Endodermal cell (in vitro differentiated cells): Measurements from ENCODE around the gene URB1. TPM values are rescaled to one million over a fixed set of nuclear protein-coding genes. Genes with fewer than 3 reads are reported as not detected.

Experiments
- DNase-seq: peaks from one replicate; pipeline ENCODE4 v3.0.0-alpha.2; 2017
- H3K27ac ChIP-seq: 2 replicates; pipeline ENCODE4 v1.5.1; 2013; ENCODE audit warnings: mild to moderate bottlenecking, low read depth, low read length, moderate library complexity
- H3K27me3 ChIP-seq: 2 replicates; pipeline ENCODE4 v1.6.1; 2013; ENCODE audit warnings: mild to moderate bottlenecking, low read length, moderate library complexity; ENCODE audit not compliant: insufficient read depth, control insufficient read depth, poor library complexity, severe bottlenecking
- H3K36me3 ChIP-seq: 2 replicates; pipeline ENCODE4 v1.7.0; 2013; ENCODE audit warnings: mild to moderate bottlenecking, low read length, moderate library complexity; ENCODE audit not compliant: control insufficient read depth, insufficient read depth
- H3K4me1 ChIP-seq: one replicate; pipeline ENCODE4 v1.7.0; 2013; ENCODE audit warnings: low read length; ENCODE audit not compliant: control insufficient read depth, insufficient read depth
- H3K4me3 ChIP-seq: 2 replicates; pipeline ENCODE4 v1.5.1; 2013; ENCODE audit warnings: mild to moderate bottlenecking, low read length, moderate library complexity
- H3K9ac ChIP-seq: 2 replicates; pipeline ENCODE4 v1.6.1; 2013; ENCODE audit warnings: mild to moderate bottlenecking, low read length, moderate library complexity; ENCODE audit not compliant: poor library complexity, severe bottlenecking; ENCODE audit errors: extremely low read depth
- H3K9me3 ChIP-seq: 2 replicates; pipeline ENCODE4 v1.6.1; 2013; ENCODE audit warnings: mild to moderate bottlenecking, low read length, moderate library complexity; ENCODE audit not compliant: control insufficient read depth
- H3K27ac Mint-ChIP-seq: 2 replicates; pipeline ENCODE4 v1.8.0; 2020; ENCODE audit warnings: mixed read lengths
- H3K27me3 Mint-ChIP-seq: 2 replicates; pipeline ENCODE4 v1.8.0; 2021; ENCODE audit warnings: mild to moderate bottlenecking, mixed read lengths; ENCODE audit not compliant: insufficient read depth
- H3K36me3 Mint-ChIP-seq: 2 replicates; pipeline ENCODE4 v1.8.0; 2020; ENCODE audit warnings: low read depth, mixed read lengths
- H3K4me1 Mint-ChIP-seq: 2 replicates; pipeline ENCODE4 v1.8.0; 2020; ENCODE audit warnings: mixed read lengths
- H3K4me3 Mint-ChIP-seq: 2 replicates; pipeline ENCODE4 v1.8.0; 2020; ENCODE audit warnings: mild to moderate bottlenecking, moderate library complexity, mixed read lengths
- H3K9me3 Mint-ChIP-seq: 2 replicates; pipeline ENCODE4 v1.8.0; 2020; ENCODE audit warnings: mild to moderate bottlenecking, mixed read lengths
- CTCF ChIP-seq: fragments of 200-600 bp; sonication (generic); conservative IDR thresholded peaks from 2 replicates; pipeline ENCODE4 v1.5.0; 2021; ENCODE audit warnings: antibody characterized with exemption, mild to moderate bottlenecking
- whole genome bisulfite sequencing, 2 experiments: methylation state at CpG; one replicate each; pipeline versions ENCODE4 v1.1.5 to v1.1.7; 2013; ENCODE audit warnings: missing lambda C conversion rate in 2 of 2, mixed read lengths in 1 of 2; ENCODE audit not compliant: insufficient coverage in 1 of 2, insufficient read length in 1 of 2; 5-methylcytosine and 5-hydroxymethylcytosine counted together
- total RNA-seq, 2 donors: library from RNA; stranded (reverse); fragmentation: NEBNext Ultra II Directional in 1 of 2; extraction: Animal tissue kit (Norgen Biotek cat#: 25700) in 1 of 2; gene quantifications; 2 replicates in 1 of 2; 3 replicates in 1 of 2; pipeline ENCODE4 v1.2.1, GENCODE V29; 2021

URB1 gene
- total RNA-seq, 2 donors from 2014 or later = 9.4 to 14.0 TPM

- no peak for TF ChIP-seq CTCF
- Histone ChIP-seq H3K9me3 (no peaks in the 10 kb centered on the region), H3K4me1 (no peaks in the 10 kb centered on the region), H3K27ac (no peak overlapping the region), H3K9ac (no peak overlapping the region), H3K4me3 (no peak overlapping the region), H3K36me3 (peaks cover 13% of the 10 kb centered on the region), H3K27me3 (no peaks in the 10 kb centered on the region)
- H3K4me3 Mint-ChIP-seq = no peak overlapping the region
- H3K9me3 Mint-ChIP-seq = no peaks in the 10 kb centered on the region
- no peak overlapping the region for H3K27ac Mint-ChIP-seq
- DNase-seq = no peak
- peaks cover 7% of the 10 kb centered on the region for H3K4me1 Mint-ChIP-seq
- H3K27me3 Mint-ChIP-seq = no peaks in the 10 kb centered on the region
- peaks cover 12% of the 10 kb centered on the region for H3K36me3 Mint-ChIP-seq
- 84% methylated on average over 1 of the region's 2 CpGs; no CpG with 5 or more reads in 1 of the 2 experiments for WGBS, 2 experiments
Measured at GRCh38 chr21:32301596-32301995, 91.2 kb downstream of the URB1 start.

- no peaks in the 10 kb centered on the region for H3K27me3 ChIP-seq
- no peak for DNase-seq
- H3K36me3 ChIP-seq = peaks cover 11% of the 10 kb centered on the region
- 91 to 93% methylated on average over 41 of the region's 41 CpGs for WGBS, 2 experiments
- Mint-ChIP-seq H3K27me3 (no peaks in the 10 kb centered on the region), H3K4me1 (no peaks in the 10 kb centered on the region), H3K36me3 (peaks cover 11% of the 10 kb centered on the region), H3K4me3 (no peak overlapping the region), H3K9me3 (no peaks in the 10 kb centered on the region), H3K27ac (no peak overlapping the region)
- no peak for TF ChIP-seq CTCF
- H3K9ac ChIP-seq = no peak overlapping the region
- H3K4me3 ChIP-seq = no peak overlapping the region
- no peaks in the 10 kb centered on the region for H3K9me3 ChIP-seq
- H3K4me1 ChIP-seq = no peaks in the 10 kb centered on the region
- H3K27ac ChIP-seq = no peak overlapping the region
Measured at GRCh38 chr21:32300117-32300681, 92.6 kb downstream of the URB1 start.

GRCh38 chr21:32299695-32300094 lies 93.1 kb downstream of the URB1 start:
- Histone ChIP-seq H3K4me3 (no peak overlapping the region), H3K27me3 (no peaks in the 10 kb centered on the region), H3K36me3 (peaks cover 11% of the 10 kb centered on the region), H3K9ac (no peak overlapping the region), H3K9me3 (no peaks in the 10 kb centered on the region), H3K4me1 (no peaks in the 10 kb centered on the region), H3K27ac (no peak overlapping the region)
- Mint-ChIP-seq H3K4me1 (no peaks in the 10 kb centered on the region), H3K27ac (no peak overlapping the region), H3K36me3 (peaks cover 11% of the 10 kb centered on the region), H3K9me3 (no peaks in the 10 kb centered on the region), H3K4me3 (no peak overlapping the region), H3K27me3 (no peaks in the 10 kb centered on the region)
- no peak for DNase-seq
- no peak for TF ChIP-seq CTCF
- 91 to 92% methylated on average over 6 of the region's 6 CpGs for WGBS, 2 experiments
